NAMALWA (cell line): ENCODE results near the gene SPRR2G.
"Not testable (repeated sequence)": the region's sequence is repeated elsewhere in the genome, so short reads cannot be mapped to it uniquely, and the experiment has no call there.

Source experiments
- DNase-seq: peaks from one replicate; pipeline ENCODE4 v3.0.0-alpha.2; 2015; ENCODE audit warnings: low spot score

The SPRR2G gene

DNA sequence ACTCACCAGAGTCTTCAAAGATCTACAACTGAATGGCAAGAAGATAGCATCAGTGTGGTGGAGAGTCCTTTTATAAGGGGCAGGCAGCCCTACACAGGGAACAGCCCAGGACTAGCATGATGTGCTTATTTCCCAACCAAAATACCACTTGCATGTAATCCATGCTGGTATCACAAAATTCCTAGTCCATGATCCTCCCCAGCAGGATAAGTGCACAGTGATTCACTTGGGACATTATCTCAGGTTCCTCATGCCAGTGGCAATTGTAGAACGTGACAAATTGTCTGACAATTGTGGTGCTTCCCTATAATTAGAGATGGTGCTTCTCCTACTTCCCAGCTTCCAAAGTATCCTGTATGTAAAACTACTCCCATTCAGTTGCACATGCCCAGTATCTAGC lies at the start of gene SPRR2G:
TSS of gene SPRR2G (minus strand) at position 45 of the 400 bp plus-strand sequence. CDS start 780 bp downstream, outside the sequence.
- no peak for DNase-seq

DNA sequence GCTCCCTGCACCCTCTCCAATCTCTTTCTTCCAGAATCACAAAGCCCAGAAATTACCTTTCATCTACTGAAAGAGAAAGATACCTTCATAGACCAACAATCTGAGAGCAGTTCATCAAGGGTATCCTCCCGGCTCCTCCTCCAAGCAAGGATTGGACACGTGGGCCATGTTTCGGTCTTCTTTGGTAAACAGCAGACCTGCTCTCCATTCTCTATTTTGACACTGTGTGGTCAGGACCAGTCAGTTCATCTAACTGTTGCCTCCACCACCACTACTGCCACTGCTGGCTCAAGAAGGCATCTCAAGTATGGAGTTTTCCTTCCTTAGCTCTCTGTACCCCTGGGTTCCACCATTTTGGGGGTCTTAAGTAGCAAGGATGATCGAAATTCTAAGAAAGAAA lies 44.5 kb upstream of the SPRR2G start:
- DNase-seq = no peak

DNA sequence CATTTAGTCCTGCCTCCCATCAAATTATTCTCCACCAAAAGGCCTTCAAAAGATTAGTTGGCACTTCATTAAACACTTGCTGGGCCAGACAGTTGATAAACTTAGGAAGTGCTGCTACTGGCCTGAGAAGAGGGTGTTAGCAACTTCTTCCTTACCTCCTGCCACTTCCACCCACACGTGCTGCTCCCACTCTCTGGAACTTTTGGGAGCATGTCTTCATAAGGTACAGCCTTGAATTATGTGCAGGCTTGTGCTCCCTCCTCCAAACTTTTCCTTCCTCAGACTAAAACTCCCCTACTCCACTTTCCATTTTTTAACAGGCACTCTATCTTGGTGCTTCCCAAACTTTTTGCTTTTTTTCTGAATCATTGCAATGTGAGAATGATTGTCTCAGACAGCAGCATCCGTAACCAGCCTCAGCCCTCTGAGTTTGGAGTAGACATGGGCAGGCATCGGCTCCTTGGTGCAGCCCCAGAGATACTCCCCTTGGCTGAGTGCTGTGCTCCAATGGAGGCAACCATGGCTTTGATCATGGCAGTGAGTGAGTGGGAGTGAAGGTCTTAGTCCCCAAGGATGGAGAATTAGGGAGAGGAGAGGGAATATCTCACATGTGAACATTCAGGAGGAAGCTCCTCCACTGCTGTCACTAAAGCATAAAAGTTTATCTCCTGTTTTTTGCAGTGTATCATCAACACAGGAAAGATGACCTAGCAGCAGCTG lies 43.8 kb upstream of the SPRR2G start:
- DNase-seq = no peak

DNA sequence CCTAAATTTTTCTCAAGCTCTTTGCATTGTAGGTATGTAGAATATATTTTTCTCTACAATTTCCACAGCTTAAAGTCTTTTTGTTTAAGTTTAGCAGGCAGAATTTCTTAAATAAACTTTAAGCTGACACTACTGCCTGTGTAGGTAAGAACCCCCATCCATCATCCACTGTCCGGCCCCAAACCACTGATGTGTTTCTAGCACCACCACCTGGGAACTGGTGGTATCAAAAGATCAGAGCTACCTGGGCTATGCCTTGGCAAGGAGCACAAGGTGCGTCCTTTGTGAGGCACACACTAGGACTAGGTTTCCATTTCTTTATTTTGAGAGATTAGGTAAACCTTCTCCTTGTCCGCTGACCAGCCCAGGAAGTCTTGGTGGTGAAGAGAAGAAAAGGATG lies 42.0 kb upstream of the SPRR2G start:
- peak; percentile 35 for DNase-seq

DNA sequence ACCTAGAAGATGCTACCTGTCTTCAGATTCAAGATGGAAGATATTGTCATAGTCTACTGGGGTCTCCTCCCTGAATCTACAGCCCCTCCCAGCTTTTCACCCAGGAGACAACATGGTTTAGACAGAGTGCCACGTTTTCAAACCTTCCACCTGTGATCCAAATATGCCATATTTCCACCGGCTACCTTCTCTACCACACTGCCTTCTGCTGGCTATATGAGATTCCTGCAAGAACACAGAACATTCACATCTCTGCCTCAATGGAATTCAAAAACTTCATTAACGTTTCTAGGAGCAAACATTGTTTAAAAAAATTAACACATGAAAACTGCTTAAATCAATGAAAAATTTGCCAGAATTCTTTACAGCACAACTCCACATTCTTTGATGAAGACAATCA lies 39.7 kb upstream of the SPRR2G start:
- DNase-seq = peak; percentile 19

DNA sequence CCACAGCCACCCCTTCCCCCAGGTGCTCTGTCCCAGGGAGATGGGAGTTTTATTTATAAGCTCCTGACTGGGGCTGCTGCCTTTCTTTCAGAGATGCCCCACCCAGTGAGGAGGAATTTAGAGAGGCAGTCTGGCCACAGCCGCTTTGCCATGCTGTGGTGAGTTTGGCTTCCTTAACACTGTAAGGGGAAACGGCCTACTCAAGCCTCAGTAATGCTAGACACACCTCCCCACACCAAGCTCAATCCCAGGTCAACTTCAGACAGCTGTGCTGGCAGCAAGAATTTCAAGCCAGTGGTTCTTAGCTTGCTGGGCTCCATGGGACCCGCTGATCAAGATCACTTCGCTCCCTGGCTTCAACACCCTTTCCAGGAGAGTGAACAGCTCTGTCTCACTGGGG lies 37.6 kb upstream of the SPRR2G start:
- DNase-seq = not testable (repeated sequence)

DNA sequence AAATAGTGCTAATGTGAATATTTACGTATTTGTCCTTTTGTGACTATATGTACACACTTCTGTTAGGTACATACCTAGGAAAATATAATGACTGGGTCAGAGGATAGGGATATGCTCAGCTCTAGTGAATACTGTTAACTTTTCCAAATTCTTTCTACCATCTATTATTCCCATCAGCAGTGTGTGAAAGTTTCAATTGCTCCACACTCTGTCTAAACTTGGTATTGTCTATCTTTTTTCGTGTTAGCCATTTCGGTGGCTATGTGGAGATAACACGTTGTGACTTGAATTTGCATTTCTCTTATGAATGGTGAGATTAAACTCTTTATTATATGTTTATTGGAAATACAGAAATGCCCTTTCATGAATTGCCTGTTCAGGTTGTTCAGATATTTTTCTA lies 29.9 kb upstream of the SPRR2G start:
- no peak for DNase-seq

DNA sequence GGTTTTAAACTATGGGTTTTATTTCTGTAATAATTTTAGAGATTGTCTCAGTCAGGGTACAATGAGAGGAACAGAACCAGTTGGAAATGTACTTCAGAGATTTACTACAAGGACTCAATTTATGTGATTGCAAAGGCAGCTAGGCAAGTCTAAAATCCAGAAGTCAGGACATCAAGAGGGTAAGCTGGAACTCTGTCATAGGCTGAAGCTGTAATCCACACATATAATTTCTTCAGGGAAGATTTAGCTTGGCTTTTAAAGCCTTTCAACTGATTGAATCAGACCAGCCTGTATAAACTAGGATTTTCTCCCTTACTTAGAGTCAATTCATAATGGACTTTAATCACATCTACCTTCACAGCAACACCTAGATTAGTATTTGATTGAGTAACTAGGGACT lies 28.2 kb upstream of the SPRR2G start:
- no peak for DNase-seq

DNA sequence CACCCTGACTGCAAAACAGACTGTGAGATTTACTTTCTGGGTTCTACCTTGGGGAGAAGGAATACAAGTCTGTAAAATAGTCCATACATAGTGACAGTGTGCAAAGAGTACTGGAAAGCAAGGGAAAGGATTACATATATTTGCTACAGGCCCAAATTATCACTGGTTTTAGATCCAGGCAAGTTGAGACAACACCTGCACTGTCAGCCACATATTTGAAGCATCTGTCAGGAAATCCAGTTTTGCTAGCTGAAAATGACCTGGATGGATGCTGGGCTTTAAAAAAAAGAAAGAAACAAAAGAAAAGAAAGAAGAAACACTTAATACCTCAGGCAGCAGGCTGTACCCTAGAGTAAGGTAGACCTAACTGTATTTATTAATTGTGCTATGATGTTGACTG lies 23.9 kb upstream of the SPRR2G start:
- no peak for DNase-seq

DNA sequence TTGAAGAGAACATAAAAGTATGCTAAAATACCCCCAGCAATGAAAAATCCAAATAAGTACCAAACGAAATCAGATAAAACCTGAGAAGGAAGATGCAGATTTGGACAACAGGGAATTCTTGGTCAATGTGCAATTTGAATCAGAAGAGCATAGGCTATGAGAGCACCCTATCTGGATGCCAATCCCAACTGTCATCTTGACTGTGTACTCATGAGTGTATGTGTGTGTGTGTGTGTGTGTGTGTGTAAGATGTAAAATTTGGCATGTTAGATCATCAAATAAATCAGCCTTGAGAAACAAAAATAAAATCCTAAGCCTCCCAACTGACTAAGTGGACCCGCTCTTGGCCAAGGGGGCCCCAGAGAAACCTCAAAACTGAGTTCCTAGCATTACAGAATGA lies 18.0 kb upstream of the SPRR2G start:
- no peak for DNase-seq

DNA sequence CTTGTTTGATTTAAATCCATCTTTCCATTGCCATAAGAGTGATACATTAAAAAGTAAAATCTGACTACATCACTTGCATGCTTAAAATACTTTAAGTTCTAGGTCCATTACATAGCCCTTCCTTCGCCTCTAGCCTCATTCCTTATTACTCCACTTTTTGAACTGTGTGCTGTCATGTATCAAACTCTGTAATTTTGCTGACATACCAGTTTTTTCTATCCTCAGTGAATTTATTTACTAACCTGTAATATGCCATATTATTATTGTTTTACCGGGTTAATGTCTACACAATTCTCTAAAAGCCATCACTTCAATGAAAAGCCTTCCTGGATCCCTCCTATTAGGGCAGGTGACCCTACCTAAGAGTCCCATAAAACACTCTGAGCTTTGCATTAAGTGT lies 4.9 kb upstream of the SPRR2G start:
- DNase-seq = no peak

DNA sequence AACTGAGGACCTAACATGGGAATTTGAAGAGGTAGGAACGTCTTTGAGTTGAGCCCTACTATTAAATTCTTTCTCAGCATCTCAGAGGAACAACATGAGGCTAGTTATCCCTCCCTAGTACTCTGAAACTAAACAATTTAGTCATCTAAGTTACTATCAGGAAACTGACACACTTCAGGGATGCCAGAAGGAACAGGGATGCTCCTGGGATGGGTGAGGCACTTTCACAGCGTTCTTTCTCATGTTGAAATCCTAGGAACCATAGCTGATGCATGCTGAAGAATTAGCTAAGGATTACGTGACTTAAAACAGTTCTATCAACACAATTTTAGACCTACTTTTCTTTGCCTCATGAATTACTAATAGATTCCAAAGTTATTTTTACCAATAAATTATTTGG lies 1.8 kb upstream of the SPRR2G start:
- DNase-seq = no peak

DNA sequence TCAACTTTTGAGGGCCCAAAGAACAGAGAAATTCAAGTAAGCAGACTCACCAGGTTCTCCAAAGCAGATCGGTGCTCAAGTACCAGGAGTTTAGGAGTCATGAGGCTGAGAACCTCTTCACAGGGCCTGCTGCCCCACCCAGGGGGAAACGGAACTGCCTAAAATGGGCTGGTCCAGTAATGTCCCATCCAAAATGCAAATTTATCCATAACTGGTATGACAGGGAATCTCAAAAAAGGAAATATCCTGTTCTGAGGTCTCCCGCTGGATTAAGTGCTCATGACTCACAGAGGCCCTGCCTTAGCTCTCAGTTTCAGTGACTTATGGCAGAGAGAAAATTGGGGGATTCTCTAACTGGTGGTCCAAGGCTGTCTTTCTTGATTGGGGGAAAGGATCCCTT lies 9.3 kb downstream of the SPRR2G start:
- DNase-seq = no peak

DNA sequence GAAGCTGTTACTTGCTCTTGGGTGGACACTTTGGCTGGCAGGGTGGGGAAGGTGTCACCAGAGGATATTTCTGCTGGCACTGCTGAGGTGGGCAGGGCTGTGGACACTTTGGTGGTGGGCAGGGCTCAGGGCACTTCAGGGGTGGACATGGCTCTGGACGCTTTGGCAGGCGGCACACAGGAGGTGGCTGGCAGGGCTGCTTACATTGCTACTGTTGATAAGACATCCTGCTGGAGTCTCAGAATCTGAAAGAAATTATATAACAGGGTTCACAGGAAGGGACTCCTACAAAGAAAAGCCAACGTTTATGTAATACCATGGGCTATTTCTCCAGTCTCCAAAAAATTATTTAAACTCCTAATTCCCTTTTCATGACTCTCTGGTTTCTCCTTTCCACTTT lies 10.2 kb downstream of the SPRR2G start:
- no peak for DNase-seq

DNA sequence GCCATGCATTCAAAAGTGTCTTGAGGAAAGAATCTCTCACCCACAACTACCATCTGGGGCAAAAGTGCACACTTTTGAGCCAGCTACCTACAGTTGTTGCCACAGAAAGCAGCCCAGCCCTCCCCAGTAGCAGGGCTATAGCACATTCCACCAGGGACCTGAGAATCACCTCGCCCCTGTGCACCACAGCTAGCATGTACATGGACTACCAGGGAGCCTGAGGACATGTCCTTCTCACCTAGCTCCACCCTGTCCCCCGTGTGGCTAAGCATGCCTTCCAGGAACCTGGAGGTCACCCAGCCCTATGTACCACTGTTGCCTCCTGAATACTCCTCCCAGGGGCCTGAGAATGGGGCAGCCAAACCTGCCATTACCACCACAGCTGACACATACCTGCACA lies 16.9 kb downstream of the SPRR2G start:
- no peak for DNase-seq

DNA sequence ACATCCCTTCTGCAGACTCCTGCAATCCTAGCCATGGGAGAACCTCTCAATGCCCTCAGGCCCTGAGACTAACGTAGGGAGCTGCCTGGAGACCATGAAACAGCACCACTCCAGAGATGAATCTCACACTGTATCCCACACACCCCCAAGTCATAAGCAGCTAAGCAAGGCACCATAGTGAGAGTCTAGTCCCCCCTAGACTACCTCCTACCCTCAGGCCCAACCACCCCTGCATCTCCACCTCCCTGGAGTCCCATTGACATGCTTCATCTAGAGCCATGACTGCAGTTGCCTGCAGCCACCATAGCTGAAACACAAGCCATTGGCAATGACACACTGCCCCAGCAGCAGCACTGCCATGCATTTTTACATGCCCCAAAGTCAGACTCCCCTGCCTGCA lies 17.4 kb downstream of the SPRR2G start:
- DNase-seq = no peak

DNA sequence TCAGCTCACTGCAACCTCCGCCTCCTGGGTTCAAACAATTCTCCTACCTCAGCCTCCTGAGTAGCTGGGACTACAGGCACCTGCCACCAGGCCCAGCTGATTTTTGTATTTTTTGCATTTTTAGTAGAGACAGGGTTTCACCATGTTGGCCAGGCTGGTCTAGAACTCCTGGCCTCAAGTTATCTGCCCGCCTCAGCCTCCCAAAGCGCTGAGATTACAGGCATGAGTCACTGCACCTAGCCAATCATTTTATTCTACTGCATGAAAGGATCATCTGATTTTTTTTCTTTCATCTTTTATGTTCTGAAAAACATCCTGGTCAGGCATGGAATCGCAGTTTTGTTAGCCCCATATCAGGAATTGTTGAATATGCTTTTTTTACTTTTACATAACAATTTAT lies 22.0 kb downstream of the SPRR2G start:
- DNase-seq = not testable (repeated sequence)

DNA sequence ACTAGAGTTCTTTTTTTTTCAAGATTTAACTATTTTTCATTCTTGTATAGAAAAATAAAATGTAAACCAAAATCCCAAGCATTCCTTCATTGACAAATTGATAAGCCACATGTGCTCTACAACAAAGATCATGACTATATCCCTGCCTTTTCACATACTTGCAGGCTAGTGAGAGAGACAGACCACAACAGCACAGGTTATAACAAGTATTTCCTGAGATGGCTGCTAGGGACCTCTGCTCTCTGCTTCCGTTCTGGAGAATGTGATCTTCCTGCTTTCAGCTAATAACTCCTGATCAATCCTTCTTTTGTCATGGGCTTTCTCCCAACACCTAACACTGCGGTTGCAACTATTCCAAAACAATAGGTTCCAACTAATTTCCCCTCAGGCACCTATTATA lies 23.4 kb downstream of the SPRR2G start:
- no peak for DNase-seq

DNA sequence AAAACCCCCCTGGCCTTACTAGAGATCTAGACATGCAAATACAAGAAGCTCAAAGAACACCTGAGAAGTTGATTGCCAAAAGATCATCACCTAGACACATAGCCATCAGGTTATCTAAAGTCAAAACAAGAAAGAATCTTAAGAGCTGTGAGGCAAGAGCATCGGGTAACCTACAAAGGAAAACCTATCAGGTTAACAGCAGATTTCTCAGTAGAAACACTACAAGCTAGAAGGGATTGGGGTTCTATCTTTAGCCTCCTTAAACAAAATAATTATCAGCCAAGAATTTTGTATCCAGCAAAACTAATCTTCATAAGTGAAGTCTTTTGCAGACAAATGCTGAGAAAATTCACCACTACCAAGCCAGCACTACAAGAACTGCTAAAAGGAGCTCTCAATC lies 25.2 kb downstream of the SPRR2G start:
- DNase-seq = no peak

DNA sequence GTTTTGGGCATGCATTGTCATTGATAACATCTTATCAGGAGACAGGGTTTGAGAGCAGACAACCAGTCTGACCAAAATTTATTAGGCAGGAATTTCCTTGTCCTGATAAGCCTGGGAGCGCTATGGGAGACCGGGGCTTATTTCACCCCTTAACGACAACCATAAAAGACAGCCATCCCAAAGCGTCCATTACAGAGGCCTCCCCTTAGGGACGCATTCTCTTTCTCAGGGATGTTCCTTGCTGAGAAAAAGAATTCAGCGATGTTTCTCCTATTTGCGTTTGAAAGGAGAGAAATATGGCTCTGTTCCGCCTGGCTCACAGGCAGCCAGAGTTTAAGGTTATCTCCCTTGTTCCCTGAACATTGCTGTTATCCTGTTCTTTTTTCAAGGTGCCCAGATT lies 26.9 kb downstream of the SPRR2G start:
- not testable (repeated sequence) for DNase-seq

DNA sequence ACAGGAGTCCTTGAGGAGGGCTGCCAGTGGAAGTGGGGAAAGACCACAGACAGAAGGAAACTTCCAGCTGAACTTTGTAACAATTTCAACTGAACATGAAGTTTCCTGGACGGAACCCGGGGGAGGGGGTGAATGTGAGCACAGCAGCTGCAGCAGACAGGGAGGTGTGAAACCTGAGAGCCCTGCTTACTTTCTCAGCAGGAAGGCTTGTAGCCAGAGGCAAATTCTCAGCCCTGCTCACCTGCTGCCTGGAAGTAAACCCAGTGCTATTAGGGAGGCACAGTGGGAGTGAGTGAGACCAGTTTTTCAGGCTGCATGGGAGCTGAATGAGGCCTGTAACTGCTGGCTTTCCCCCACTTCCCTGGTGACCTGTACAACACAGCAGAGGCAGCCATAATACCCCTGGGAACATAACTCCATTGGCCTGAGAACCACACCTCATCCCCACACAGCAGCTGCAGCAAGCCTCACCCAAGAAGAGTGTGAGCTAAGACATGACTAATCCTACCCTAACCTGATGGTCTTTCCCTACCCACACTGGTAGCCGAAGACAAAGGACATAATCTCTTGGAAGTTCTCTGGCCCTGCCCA lies 27.8 kb downstream of the SPRR2G start:
- DNase-seq = no peak

DNA sequence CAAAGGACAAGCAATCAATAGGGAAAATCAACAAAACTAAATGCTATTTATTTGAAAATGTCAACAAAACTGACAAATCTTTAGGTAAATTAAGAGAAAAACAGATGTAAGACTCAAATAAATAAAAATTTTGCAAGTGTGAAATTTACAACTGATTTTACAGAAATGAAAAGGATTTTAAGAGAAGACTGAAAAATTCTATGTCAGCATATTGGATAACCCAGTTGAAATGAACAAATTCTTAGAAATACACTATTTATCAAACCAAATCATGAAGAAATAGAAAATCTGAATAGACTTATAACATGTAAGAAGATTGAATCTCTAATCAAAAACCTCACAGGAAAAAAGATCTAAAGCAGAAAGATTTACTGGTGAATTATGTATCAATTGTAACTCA lies 29.7 kb downstream of the SPRR2G start:
- no peak for DNase-seq

DNA sequence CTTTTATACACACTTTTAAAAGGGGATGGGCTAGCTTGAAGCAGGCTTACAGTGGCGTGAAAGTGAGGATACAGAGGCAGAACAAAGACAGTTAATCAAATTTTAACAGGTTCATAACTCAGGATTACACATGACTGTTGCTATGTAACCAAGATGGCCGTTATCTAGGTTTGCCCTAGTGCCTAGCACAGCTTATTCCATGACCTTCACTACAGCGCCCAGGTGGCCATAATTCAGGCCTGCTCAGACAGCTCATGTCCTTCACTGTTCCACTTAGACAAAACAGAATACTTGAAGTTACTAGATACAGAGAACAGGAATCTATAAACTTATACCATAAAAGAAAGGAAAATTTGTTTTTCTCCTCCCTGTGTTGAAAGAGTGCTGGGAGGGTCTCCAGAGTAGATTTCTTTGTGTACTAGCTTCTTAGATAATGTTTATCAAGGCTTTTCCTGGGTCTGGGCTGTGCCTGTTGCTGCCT lies 31.2 kb downstream of the SPRR2G start:
- DNase-seq = no peak

DNA sequence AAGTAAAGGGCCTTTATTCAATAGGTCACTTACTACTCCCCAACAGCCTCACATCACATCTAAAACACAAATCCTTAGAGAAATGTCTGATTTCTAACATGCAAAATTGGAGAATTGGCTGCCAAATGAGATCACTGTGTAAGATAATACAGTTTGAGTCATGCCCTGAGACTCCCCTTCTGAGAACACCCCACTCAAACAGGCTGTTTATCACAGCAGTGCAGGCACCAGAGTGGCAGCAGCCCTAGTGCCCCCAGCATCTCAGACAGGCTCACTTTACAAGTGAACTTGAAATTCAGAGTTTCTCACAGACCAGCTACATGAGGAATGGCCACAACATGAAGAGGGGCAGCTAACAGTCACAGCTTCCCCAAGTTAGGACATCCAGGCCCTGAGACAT lies 35.4 kb downstream of the SPRR2G start:
- not testable (repeated sequence) for DNase-seq
